ENCODE data around the gene PSME4.
"Not testable (repeated sequence)": the region's sequence is repeated elsewhere in the genome, so short reads cannot be mapped to it uniquely, and the experiment has no call there.

The PSME4 gene

DNA sequence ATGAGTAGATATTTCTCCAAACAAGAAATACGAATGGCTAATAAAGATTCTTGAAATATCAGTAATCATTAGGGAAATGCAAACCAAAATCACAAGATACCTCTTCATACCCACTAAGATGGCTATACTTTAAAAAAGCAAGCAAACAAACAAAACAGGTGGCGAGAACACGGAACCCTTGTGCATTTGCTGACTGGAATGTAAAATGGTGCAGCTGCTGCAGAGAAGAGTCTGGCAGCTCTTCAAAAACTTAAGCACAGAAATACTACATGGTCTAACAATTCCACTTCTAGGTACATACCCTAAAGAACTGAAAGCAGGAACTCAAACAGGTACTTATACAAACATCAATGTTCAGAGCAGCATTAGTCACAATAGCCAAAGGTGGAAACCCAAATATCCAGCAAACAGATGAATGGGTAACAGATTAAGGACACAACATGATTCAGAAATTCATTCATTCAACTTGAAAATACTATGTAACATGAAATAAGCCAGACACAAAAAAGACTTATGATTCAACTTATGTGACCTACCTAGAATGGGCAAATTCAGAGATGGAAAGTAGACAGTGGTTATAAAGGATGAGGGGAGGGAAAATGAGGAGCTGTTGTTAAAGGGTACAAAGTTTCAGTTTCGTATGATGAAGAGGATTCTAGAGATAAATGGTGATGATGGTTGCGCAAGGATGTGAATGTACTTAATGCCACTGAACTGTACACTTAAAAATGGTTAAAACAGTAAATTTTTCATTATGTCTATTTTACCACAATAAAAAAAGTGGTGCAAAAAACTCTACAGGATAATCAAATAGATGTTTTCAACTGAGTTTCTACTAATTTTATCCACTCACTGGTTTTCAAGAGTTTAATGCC is 84.2 kb downstream of the PSME4 start:
- DNase-seq (ENCODE audit: low read depth in 2 of 2): no peak

DNA sequence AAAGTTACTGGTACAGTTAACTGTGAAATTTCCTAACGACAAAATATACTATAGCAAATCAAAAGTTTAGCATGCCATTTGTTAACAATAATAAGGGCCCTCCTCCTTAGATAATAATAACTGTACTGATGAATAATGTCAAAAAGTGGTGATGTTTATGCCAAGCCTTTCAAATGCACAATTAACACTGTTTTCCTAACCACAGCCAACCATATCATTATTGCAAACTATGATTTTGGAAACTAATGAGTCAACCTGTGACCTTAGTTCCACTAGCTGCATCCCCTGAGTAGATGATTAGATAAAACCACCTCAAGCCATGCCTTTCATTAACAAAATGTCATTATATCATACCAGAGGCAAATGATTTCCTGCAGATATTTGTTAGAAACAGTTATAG is 85.9 kb downstream of the PSME4 start:
- DNase-seq (ENCODE audit: low read depth in 2 of 2): no peak

DNA sequence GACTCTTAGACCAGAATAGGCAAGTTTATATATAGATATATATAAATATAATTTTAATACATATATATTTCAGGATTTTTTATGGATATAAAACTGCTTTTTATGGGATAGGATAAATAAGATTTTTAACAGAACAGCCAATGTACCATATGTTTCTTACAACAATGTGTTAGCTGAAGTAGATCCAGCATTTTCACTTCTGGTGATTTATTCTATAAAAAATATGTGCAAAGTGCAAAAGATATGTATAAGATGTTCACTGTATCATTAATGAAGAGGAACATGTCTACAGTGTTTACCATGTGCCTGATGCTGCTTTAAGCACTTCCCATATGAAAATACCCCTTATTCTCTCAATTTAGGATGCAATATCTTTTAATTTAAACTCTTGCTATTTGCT is 88.8 kb downstream of the PSME4 start:
- no peak for DNase-seq (ENCODE audit: low read depth in 2 of 2)

DNA sequence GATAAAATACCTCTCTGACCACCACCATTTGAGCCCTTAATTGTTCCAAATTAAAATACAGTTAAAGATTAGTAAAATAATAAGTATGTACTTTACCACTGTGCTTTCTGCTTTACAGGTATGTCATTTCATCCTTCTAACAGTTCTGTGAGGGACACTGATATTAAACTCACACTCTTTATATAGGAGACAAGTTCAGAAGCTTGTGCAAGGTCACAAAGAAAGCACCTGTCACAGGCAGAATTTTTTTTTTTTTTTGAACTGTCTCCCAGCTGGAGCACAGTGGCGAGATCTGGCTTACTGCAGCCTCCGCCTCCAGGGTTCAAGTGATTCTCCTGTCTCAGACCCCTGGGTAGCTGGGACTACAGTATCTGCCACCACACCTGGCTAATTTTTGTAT is 89.4 kb downstream of the PSME4 start:
- DNase-seq (ENCODE audit: low read depth in 2 of 2): no peak

DNA sequence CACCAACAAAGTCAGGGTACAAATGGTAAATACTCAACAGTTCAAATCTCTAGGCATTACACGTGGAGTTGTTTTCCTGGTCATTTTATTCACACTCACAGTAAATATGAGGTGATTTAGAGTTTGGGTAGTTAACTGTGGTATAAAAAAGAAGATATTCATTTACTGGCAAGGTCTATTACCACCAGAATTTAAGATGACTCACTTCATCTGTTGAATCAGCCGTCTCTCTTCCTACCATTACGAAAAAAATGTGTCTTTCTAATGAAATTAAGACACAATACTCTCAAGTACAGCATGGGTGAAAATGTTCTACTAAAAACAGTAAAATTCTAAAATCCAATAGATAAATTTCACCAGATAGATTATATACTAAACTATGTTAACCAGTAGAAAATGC is 90.0 kb downstream of the PSME4 start:
- no peak for DNase-seq (ENCODE audit: low read depth in 2 of 2)

DNA sequence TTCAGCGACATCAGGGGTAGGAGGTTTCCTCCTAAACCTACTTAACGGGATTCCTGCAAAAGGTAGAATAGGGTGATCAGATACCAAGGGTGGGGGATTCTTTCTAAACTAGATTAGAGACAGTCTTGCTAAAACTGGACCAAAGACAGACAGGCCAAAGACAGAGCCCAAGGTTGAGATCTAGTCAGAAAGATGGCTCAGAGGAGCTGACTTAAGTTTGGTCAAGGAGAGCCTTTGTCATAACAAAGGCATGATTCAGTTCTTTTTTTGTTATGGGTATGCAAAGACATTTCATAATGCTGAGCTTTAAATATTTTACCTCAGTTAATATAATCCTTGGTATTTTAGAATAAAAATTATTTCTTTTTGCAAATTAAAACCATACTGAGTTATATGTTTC is 93.2 kb downstream of the PSME4 start:
- DNase-seq (ENCODE audit: low read depth in 2 of 2): no peak

DNA sequence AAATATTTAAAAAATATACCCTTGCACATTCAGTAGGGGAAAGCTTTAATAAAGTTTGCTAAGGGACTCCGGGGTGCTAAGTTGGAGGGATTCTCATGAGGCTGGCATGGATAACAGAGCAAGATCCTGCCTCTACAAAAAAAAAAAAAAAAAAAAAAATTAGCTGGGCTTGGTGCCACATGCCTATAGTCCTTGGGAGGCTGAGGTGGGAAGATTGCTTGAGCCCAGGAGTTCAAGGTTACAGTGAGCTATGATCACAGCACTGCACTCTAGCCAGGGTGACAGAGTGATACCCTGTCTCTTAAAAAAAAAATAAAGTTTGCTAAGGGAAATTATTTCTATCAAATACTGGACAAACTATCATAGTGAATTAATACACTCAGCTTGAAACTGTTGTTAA is 93.7 kb downstream of the PSME4 start:
- no peak for DNase-seq (ENCODE audit: low read depth in 2 of 2)

DNA sequence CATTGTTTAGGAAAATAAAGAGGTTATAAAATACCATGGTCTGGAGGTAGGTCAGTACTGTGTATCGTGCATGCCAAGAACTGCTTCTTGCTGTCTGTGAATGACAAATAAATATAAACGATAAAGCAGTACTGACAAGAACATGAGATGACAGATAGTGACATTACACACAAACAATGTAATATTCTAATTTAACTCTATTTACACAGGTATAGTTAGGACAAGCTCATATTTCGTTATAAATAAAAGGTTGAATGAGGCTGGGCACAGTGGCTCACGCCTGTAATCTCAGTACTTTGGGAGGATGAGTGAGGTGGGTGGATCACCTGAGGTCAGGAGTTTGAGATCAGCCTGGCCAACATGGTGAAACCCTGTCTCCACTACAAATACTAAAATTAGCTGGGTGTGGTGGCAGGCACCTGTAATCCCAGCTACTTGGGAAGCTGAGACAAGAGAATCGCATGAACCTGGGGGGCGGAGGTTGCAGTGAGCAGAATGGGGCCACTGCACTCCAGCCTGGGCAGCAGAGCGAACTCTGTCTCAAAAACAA is 96.3 kb downstream of the PSME4 start:
- DNase-seq (ENCODE audit: low read depth in 2 of 2): no peak

DNA sequence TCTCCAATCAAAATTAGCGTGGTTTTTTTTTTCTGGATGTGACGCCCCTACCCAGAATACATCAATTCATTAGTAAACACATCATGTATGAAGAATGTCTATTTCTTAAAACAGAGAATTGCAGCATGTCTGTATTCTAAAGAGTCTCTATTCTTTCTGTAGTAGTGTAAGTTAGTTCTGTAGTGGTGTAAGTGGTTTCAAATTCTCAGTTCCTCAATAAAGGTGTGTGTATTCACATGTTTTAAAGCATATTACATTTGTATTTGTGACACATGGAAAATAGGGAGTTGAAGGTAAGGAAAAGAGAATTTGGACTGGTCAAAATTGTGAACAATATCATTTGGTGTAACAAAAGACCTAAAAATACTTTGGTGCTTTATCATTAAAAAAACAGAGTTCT is 103.0 kb downstream of the PSME4 start:
- DNase-seq (ENCODE audit: low read depth in 2 of 2): no peak

DNA sequence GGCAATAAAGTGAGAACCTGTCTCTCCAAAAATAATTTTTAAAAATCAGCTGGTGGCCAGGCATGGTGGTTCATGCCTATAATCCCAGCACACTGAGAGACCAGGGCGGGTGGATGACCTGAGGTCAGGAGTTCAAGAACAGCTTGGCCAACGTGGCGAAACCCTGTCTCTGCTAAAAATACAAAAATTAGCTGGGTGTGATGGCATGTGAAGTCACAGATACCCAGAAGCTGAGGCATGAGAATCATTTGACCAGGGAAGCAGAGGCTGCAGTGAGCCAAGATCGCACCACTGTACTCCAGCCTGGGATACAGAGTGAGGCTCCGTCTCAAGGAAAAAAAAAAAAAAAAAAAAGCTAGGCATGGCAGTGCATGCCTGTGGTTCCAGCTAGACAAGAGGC is 103.6 kb downstream of the PSME4 start:
- no peak for DNase-seq (ENCODE audit: low read depth in 2 of 2)

DNA sequence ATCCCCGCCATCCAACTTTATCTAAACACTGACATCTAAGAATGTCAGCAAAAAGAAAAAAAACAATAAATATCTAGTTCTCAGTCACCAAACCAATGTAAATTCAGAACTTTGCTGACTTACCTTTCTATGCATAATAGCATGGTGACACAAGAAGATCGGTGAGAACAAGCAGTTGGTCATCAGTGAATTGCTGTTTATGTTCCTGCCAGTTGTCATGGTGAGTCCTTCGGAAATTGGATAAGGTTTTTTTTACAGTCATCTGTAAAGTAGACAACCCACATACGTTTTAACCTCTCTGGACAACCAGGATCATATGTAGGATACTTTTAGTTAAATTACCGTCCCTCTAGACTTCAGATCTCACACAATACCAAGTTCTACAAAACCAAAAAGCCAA is 104.8 kb downstream of the PSME4 start:
- no peak for DNase-seq (ENCODE audit: low read depth in 2 of 2)

DNA sequence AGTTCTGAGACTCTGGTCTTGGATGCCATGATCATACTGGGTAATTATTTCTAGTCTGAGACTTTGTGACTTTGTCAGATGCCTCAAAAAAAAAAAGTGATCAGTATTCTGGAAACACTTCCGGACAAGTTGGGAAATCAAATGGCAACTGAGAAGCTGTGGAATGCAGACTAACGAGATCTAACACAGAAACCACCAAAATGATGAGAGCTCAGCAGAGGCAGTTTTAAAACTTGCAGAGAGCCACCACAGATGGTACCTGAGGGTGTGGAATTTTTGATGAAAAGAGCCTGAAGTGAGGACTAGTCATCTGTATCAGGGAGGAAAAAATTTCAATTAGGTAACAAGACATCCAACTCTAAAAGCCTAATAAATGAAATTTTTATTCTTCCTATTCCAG is 105.5 kb downstream of the PSME4 start:
- no peak for DNase-seq (ENCODE audit: low read depth in 2 of 2)

DNA sequence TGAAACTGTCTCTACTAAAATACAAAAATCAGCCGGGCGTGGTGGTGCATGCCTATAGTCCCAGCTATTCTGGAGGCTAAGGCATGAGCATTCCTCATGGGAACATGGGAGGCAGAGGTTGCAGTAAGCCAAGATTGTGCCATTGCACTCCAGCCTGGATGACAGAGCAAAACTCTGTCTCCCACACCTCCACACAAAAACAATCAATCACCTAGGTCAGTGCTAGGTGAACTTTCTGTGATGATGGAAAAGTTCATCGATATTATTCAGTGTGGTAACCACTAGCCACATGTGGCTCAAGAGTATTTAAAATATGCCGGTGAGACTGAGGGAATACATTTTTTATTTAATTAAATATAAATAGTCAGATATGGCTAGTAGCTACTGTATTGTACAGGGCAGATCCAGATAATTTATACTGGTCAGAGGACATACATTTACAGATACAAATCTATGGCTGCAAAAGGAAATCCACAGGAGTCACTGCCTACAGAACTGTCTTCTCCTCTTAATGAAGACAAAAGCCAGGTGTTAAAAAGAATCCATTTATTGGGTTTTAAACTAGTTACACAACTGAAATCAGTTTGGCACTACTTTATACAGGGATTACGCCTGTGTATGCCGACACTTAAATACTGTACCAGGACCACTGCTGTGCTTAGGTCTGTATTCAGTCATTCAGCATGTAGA is 107.1 kb downstream of the PSME4 start:
- no peak for DNase-seq (ENCODE audit: low read depth in 2 of 2)

DNA sequence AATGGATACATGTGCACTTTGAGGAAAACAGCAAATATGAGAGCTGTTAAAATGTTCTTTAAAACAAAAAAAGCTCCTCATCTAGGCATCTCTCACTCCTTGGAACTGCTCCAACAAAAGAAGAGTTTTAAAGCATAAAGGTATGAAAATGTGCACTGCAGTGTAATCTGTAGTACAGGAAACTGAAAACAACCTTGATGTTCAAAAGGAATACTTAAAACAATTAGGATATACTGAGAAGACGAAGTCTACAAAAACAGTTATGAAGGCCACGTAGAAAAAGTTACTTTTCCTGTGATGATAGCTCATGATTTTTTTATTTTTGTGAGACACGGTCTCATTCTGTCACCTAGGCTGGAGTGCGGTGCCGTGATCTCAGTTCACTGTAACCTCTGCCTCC is 109.0 kb downstream of the PSME4 start:
- DNase-seq (ENCODE audit: low read depth in 2 of 2): no peak

DNA sequence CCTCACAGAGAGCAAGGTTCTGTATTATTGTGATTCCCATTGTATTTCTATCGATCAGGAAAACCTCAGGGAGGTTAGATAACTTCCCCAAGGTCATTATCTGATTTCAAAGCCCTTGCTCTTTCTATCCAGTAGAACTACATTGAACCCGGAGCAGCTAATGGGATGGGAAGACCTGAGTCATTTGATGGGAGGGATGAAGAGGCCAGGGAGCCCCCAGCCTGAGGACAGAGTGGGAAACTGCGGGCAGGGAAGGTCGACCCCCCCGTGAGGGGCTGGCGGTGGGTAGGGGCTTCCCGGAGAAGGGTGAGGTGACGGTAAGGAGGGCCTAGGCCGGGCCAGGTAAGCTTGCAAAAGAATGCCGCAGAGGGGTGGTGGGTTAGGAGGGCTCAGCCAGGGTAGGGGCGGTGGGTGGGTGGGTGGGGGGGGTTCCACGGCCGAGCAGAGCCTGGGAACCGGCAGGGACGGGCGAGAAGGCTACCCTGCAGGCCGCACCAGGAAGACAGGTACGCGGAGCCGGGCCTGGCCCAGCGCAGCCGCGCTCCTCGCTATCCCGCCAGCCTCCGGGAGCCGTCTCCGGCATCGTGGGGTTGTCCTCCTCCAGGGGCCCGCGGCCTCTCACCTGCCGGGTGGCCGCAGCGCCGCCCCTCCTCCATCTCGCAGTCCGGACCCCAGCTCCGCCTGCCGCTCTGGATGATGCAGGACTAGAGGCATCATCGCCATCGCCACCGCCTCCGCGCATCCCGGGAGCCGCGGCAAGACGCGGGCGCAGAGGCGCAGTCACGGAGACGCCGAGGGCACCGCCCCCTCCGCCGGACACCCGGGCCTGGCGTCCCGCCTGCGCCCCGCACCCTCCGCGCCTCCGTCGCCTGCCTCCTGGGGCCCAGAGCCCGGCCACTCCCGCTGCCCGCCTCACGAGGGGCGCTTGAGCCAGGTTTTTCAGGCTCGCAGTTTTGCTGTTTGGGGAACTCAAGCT is 111.3 kb downstream of the PSME4 start, which contains the start of gene GPR75:
GPR75 (minus strand) TSS at position 762 of the 976 bp plus-strand sequence. CDS start 5,211 bp downstream, outside the sequence.
- no peak for DNase-seq (ENCODE audit: low read depth in 2 of 2)

DNA sequence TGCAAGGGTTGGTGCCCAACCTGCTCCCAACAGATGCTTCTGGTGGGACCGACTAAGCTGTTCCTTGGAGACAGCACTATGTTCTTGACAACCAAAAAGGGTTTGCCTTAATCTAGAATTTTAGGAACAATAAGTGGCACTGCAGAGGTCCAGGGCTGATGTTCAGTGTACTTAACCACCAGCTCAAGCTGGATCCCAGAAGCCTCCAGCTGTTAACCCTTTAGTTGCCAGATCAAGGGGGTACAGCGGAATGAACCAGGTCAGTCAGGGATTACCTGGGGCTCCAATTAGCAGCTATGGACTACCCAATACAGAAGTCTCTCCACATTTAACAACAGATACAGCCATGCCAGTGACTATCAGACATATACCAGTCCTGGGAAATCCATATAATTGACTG is 114.5 kb downstream of the PSME4 start:
- DNase-seq (ENCODE audit: low read depth in 2 of 2): no peak

DNA sequence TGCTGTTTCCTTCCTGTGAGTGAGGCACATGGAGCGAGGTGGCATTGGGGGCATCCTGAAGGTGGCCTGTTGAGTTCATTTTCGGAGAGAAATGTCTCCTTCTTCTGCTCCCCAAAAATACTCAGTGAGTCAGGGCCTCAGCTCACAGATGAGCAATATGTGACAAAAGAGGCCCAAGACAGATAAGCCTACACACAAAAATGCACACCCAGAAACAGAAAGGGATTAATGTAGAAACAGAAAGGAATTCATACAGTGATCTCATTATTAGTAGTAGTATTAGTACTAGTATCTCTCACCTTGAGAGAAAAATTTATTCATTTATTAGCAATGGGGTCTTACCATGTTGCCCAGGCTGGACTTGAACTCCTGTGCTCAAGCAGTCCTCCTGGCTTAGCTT is 116.1 kb downstream of the PSME4 start:
- DNase-seq (ENCODE audit: low read depth in 2 of 2): no peak

DNA sequence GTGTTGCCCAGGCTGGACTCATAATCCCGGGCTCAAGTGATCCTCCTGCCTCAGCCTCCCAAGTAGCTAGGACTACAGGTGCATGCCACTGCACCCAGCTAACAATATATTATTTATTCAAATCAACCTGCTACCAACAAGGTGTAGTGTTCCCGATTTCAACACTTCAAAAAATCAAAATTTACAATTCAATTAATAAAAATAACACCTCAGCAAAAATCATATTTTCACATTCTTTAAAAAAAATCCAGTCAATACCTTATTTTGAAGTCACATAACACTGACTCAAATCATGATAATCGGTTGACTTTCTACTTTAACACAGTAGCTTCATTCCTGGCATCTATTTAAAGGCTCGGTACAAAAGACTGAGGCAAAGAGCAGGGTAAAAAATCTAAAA is 118.3 kb downstream of the PSME4 start:
- no peak for DNase-seq (ENCODE audit: low read depth in 2 of 2)

DNA sequence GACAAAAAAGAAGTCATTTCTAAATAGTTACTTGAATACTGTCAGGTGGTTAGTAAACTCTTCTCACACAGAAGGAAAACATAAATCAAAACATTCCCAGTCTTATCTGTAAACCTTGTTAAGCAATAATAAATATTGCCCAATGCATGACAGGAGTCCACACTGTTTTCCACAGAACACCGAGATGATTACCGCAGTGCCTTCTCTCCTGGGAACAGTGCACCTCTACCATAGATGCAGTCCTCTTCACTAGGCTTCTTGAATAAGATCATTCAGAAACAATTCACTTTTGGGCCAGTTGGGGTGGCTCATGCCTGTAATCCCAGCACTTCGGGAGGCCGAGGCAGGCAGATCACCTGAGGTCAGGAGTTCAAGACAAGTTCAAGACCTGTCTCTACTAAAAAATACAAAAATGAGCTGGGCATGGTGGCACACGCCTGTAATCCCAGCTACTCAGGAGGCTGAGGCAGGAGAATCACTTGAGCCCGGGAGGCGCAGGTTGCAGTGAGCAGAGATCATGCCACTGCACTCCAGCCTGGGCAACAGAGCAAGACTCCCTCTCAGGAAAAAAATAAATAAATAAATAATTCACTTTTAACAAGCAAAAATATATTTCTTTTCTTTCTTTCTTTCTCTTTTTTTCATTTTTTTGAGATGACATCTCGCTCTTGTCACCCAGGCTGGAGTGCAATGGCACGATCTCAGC is 119.6 kb downstream of the PSME4 start:
- not testable (repeated sequence) for DNase-seq (ENCODE audit: low read depth in 2 of 2)

DNA sequence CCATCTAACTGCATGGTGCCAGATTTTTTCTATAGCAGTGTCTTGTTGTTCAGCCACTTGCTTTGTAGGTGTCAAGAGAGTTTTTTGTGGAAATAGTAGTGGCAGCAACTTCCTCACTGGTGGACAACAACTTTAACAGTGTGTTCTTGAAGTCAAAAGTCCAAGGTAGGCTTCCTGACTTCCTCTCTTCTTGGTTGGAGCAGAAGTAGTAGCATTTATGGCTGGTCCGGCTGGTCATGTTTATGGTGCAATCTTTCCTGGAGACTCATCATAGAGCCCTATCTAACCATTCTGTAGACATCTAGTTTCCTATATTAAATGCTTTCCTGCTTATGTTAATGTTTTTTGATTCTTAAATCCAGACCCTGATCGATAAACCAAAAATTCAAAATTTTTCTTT is 122.7 kb downstream of the PSME4 start:
- DNase-seq (ENCODE audit: low read depth in 2 of 2): no peak

DNA sequence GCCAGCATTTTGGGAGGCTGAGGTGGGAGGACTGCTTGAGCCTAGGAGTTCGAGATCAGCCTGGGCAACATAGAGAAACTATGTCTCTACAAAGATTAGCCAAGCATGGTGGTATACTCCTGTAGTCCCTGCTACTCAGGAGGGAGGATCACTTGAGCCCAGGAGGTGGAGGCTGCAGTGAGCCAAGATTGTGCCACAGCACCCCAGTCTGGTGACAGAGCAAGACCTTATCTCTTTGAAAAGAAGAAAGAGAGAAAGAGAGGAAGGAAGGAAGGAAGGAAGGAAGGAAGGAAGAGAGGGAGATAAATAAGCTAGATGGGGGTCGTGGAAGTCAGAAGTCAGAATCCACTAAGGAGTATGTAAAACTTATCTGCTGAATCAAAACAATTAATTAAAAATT is 127.2 kb downstream of the PSME4 start:
- no peak for DNase-seq (ENCODE audit: low read depth in 2 of 2)
